Sigmoid colon (tissue), 4 donors: ENCODE results near the gene SSUH2.

Experiments used
- CTCF ChIP-seq, 4 experiments: fragments of 450-650 bp in 3 of 4; fragments of 200-600 bp in 1 of 4; IDR thresholded peaks; one replicate each; pipeline ENCODE4 v1.5.1; 2016 to 2019; ENCODE audit warnings: antibody characterized with exemption in 4 of 4, mild to moderate bottlenecking in 3 of 4, moderate library complexity in 2 of 4
- POLR2AphosphoS5 ChIP-seq, 4 donors: sonication (generic); formaldehyde crosslinking; IDR thresholded peaks; one replicate each; pipeline ENCODE4 v1.6.1; 2017; ENCODE audit warnings: antibody characterized with exemption in 4 of 4

GRCh38 chr3:8631661-8632060, 12.9 kb downstream of the SSUH2 start:
- TF ChIP-seq CTCF (IDR thresholded peaks at IDR 0.05) (no peak), POLR2AphosphoS5 (IDR thresholded peaks at IDR 0.05) (no peak)
